ENCODE data around the gene CLASRP.

CLASRP gene

DNA sequence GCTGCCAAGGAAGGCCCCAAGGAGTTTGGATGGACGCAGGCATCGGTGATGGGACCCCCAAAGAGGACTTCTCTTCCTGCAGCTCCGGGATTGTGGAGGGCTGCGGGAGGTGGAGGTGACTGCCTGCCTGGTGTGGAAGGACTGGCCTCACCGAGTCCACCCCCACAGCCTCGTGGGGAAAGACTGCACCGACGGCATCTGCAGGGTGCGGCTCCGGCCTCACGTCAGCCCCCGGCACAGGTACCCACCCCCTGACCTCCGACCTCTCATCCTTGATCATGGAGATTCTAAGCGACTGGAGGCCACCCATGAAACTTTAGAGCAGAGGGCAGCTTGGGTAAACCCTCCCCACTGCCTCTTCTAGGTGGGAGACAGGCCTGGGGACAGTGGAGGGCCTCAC is 16.9 kb upstream of the CLASRP start:
- no CpG with 5 or more reads among the region's 14 CpGs for WGBS (ENCODE audit: insufficient coverage, insufficient read length)
- Histone ChIP-seq H3K4me1 (ENCODE audit: control insufficient read depth, insufficient read depth, low read length) (no peaks in the 10 kb centered on the region), H3K9me3 (ENCODE audit: control insufficient read depth, insufficient read depth, low read length) (no peaks in the 10 kb centered on the region), H3K27me3 (ENCODE audit: control insufficient read depth, insufficient read depth, low read length) (no peaks in the 10 kb centered on the region), H3K27ac (ENCODE audit: low read length) (no peak overlapping the region), H3K4me3 (ENCODE audit: low read length) (no peak overlapping the region), H3K36me3 (ENCODE audit: control insufficient read depth, insufficient read depth, low read length) (no peaks in the 10 kb centered on the region; the same call in 1 of the 2 replicates)
- no peak for DNase-seq (ENCODE audit: low read depth, low spot score)

DNA sequence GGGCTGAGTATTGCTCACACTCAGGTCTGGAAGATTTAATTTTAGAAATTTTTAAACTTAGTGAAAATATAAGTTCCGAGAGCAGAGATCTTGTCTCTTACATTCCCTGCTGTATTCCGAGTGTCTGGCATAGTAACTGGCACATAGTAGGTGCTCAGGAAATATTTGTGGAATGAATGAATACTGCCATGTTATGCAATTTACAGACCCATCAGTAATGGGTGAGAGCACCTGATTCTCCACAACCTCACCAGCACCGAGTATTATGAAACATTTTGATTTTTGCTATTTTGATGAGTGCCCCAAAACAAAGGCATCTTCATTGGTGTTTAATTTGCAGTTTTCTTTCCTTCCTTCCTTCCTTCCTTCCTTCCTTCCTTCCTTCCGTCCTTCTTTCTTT is 15.8 kb upstream of the CLASRP start:
- Histone ChIP-seq H3K9me3 (ENCODE audit: control insufficient read depth, insufficient read depth, low read length) (no peaks in the 10 kb centered on the region), H3K4me1 (ENCODE audit: control insufficient read depth, insufficient read depth, low read length) (no peaks in the 10 kb centered on the region), H3K36me3 (ENCODE audit: control insufficient read depth, insufficient read depth, low read length) (no peaks in the 10 kb centered on the region; the same call in 1 of the 2 replicates), H3K4me3 (ENCODE audit: low read length) (no peak overlapping the region), H3K27me3 (ENCODE audit: control insufficient read depth, insufficient read depth, low read length) (no peaks in the 10 kb centered on the region), H3K27ac (ENCODE audit: low read length) (no peak overlapping the region)
- WGBS (ENCODE audit: insufficient coverage, insufficient read length) = no CpG with 5 or more reads among the region's 4 CpGs
- DNase-seq (ENCODE audit: low read depth, low spot score) = no peak

DNA sequence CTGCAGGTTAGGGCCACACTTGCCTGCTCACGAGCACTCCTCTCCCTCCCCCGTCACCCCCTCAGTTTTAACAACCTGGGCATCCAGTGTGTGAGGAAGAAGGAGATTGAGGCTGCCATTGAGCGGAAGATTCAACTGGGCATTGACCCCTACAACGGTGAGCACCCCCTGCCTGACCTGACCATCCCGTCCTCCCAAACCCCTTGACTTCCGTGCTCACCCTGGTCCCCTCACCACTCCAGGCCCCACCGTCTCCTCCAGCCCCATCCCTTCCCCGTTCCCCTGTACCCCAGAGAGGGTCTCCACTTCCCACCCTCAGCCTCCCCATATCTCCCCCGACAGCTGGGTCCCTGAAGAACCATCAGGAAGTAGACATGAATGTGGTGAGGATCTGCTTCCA is 13.6 kb upstream of the CLASRP start:
- H3K4me1 ChIP-seq (ENCODE audit: control insufficient read depth, insufficient read depth, low read length) = no peaks in the 10 kb centered on the region
- H3K9me3 ChIP-seq (ENCODE audit: control insufficient read depth, insufficient read depth, low read length) = no peaks in the 10 kb centered on the region
- no CpG with 5 or more reads among the region's 9 CpGs for WGBS (ENCODE audit: insufficient coverage, insufficient read length)
- no peaks in the 10 kb centered on the region for H3K27me3 ChIP-seq (ENCODE audit: control insufficient read depth, insufficient read depth, low read length)
- H3K4me3 ChIP-seq (ENCODE audit: low read length) = no peak overlapping the region
- DNase-seq (ENCODE audit: low read depth, low spot score) = no peak
- no peaks in the 10 kb centered on the region; the same call in 1 of the 2 replicates for H3K36me3 ChIP-seq (ENCODE audit: control insufficient read depth, insufficient read depth, low read length)
- H3K27ac ChIP-seq (ENCODE audit: low read length) = no peak overlapping the region

DNA sequence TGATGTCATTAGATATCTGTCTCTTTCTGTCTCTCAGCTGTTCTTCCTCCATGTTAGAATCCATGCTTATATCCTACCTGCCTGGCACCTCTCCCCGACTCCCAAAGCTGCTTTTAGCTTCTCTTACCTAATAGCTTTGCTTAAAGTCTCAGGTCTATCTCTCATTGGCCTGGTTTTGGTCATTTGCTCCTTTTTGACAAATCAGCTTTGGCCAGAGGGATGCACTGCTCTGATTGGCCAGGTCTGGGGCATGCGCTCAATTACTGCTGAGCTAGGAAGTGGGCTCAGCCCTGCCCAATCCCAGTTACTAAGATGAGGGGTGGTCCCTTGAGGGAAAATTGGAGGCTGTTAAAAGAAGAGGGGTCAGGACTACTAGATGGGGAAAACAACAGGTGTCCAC is 11.5 kb upstream of the CLASRP start:
- no CpG with 5 or more reads among the region's 2 CpGs for WGBS (ENCODE audit: insufficient coverage, insufficient read length)
- Histone ChIP-seq H3K27ac (ENCODE audit: low read length) (no peak overlapping the region), H3K9me3 (ENCODE audit: control insufficient read depth, insufficient read depth, low read length) (no peaks in the 10 kb centered on the region), H3K4me3 (ENCODE audit: low read length) (no peak overlapping the region), H3K4me1 (ENCODE audit: control insufficient read depth, insufficient read depth, low read length) (no peaks in the 10 kb centered on the region), H3K36me3 (ENCODE audit: control insufficient read depth, insufficient read depth, low read length) (no peaks in the 10 kb centered on the region), H3K27me3 (ENCODE audit: control insufficient read depth, insufficient read depth, low read length) (no peaks in the 10 kb centered on the region)
- no peak for DNase-seq (ENCODE audit: low read depth, low spot score)

DNA sequence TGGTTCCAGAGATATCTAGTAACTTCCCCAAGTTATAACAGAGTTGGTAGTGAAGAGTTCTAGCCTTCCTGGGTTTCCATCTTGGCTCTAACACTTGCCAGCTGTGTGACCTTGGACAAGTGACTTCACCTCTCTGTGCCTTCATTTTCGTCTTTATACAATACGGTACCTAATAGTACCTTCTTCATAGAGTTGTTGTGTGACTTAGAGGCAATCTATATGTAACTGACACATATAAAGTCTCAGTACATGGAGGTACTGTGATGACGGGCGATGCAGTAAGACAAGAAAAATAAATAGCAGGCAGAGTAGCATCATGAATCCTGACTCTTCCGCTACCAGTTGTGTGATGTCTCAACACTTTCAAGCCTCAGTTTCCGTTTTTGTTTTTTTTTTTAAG is 8.0 kb upstream of the CLASRP start:
- no CpG with 5 or more reads among the region's 6 CpGs for WGBS (ENCODE audit: insufficient coverage, insufficient read length)
- DNase-seq (ENCODE audit: low read depth, low spot score) = no peak
- H3K36me3 ChIP-seq (ENCODE audit: control insufficient read depth, insufficient read depth, low read length) = peaks cover 4% of the 10 kb centered on the region; the same call in 1 of the 2 replicates

DNA sequence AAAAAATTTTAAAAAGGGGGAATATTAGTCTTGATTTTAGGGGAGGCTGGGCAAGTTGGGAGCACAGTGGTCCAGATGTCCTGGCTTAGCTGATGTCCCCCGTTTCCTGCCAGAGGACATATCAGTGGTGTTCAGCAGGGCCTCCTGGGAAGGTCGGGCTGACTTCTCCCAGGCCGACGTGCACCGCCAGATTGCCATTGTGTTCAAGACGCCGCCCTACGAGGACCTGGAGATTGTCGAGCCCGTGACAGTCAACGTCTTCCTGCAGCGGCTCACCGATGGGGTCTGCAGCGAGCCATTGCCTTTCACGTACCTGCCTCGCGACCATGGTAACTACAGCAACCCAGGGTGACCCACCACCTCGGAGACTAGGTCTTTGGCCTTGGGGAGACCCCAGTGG is 6.4 kb upstream of the CLASRP start:
- no peak for DNase-seq (ENCODE audit: low read depth, low spot score)
- WGBS (ENCODE audit: insufficient coverage, insufficient read length) = no CpG with 5 or more reads among the region's 18 CpGs
- Histone ChIP-seq H3K27ac (ENCODE audit: low read length) (no peak overlapping the region), H3K27me3 (ENCODE audit: control insufficient read depth, insufficient read depth, low read length) (no peaks in the 10 kb centered on the region), H3K4me3 (ENCODE audit: low read length) (no peak overlapping the region), H3K4me1 (ENCODE audit: control insufficient read depth, insufficient read depth, low read length) (no peaks in the 10 kb centered on the region), H3K9me3 (ENCODE audit: control insufficient read depth, insufficient read depth, low read length) (no peaks in the 10 kb centered on the region), H3K36me3 (ENCODE audit: control insufficient read depth, insufficient read depth, low read length) (peaks cover 4% of the 10 kb centered on the region; the same call in 1 of the 2 replicates)

More for the DNA sequence above, 8.0 kb upstream of the CLASRP start:
- no peak overlapping the region for H3K4me3 ChIP-seq (ENCODE audit: low read length)
- no peak overlapping the region for H3K27ac ChIP-seq (ENCODE audit: low read length)
- no peaks in the 10 kb centered on the region for H3K27me3 ChIP-seq (ENCODE audit: control insufficient read depth, insufficient read depth, low read length)
- H3K9me3 ChIP-seq (ENCODE audit: control insufficient read depth, insufficient read depth, low read length) = no peaks in the 10 kb centered on the region
- H3K4me1 ChIP-seq (ENCODE audit: control insufficient read depth, insufficient read depth, low read length) = no peaks in the 10 kb centered on the region

DNA sequence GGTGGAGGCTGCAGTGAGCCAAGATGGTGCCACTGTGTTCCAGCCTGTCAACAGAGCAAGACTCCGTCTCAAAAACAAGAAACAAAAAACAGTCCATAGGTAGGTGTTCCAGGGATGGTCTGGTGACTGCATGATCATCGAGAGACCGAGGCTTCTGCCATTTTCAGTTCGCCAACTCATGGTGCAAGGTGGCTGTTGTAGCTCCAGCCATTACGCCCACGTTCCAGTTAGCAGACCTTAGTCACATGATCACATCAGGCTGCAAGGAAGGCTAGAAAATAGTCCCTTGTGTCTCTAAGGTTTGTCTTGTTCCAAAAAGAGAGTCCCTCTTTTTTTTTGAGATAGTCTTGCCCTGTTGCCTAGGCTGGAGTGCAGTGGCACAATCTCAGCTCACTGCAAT is 3.1 kb upstream of the CLASRP start:
- Histone ChIP-seq H3K9me3 (ENCODE audit: control insufficient read depth, insufficient read depth, low read length) (no peaks in the 10 kb centered on the region), H3K27ac (ENCODE audit: low read length) (no peak overlapping the region), H3K4me3 (ENCODE audit: low read length) (no peak overlapping the region), H3K4me1 (ENCODE audit: control insufficient read depth, insufficient read depth, low read length) (no peaks in the 10 kb centered on the region), H3K27me3 (ENCODE audit: control insufficient read depth, insufficient read depth, low read length) (no peaks in the 10 kb centered on the region), H3K36me3 (ENCODE audit: control insufficient read depth, insufficient read depth, low read length) (peaks cover 4% of the 10 kb centered on the region; the same call in 1 of the 2 replicates)
- no CpG with 5 or more reads among the region's 6 CpGs for WGBS (ENCODE audit: insufficient coverage, insufficient read length)
- no peak for DNase-seq (ENCODE audit: low read depth, low spot score)

DNA sequence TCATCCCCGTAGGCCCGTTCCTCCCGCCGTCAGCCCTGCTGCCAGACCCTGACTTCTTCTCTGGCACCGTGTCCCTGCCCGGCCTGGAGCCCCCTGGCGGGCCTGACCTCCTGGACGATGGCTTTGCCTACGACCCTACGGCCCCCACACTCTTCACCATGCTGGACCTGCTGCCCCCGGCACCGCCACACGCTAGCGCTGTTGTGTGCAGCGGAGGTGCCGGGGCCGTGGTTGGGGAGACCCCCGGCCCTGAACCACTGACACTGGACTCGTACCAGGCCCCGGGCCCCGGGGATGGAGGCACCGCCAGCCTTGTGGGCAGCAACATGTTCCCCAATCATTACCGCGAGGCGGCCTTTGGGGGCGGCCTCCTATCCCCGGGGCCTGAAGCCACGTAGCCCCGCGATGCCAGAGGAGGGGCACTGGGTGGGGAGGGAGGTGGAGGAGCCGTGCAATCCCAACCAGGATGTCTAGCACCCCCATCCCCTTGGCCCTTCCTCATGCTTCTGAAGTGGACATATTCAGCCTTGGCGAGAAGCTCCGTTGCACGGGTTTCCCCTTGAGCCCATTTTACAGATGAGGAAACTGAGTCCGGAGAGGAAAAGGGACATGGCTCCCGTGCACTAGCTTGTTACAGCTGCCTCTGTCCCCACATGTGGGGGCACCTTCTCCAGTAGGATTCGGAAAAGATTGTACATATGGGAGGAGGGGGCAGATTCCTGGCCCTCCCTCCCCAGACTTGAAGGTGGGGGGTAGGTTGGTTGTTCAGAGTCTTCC is 1.3 kb upstream of the CLASRP start:
- no CpG with 5 or more reads among the region's 37 CpGs for WGBS (ENCODE audit: insufficient coverage, insufficient read length)
- Histone ChIP-seq H3K36me3 (ENCODE audit: control insufficient read depth, insufficient read depth, low read length) (peaks cover 10% of the 10 kb centered on the region), H3K27ac (ENCODE audit: low read length) (no peak overlapping the region)

DNA sequence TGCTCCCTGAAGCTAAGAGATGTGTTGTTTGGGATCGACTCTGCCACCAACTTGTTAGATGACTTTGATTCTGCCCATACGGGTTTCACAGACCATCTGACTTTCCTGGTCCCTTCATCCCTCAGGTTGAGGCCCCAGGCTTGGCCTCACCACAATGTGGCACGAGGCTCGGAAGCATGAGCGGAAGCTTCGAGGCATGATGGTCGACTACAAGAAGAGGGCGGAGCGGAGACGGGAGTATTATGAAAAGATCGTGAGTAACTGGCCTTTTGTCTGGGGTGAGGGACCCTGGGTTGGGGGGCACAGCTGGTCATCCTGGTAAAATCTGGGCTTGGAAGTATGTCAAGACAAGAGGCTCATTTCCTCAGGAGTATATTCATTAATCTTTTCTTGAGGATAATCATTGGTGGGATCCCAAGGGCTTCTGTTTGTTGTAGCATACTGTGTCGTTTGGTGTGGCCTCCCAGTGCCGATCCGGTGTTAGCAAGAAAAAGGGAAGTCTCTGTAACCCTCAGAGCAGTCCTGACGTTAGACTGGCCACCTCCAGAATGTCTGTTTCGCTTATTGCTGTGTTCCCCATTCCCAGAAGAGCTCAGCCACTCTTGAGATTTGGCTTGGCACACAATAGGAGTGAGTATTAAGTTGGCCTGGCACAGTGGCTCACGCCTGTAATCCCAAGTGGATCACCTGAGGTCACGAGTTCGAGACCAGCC is 1.4 kb downstream of the CLASRP start:
- Histone ChIP-seq H3K27ac (ENCODE audit: low read length) (no peak overlapping the region), H3K4me1 (ENCODE audit: control insufficient read depth, insufficient read depth, low read length) (no peaks in the 10 kb centered on the region), H3K9me3 (ENCODE audit: control insufficient read depth, insufficient read depth, low read length) (no peaks in the 10 kb centered on the region), H3K27me3 (ENCODE audit: control insufficient read depth, insufficient read depth, low read length) (no peaks in the 10 kb centered on the region), H3K36me3 (ENCODE audit: control insufficient read depth, insufficient read depth, low read length) (peaks cover 15% of the 10 kb centered on the region), H3K4me3 (ENCODE audit: low read length) (no peak overlapping the region)
- 100% methylated on average over 7 of the region's 19 CpGs for WGBS (ENCODE audit: insufficient coverage, insufficient read length)
- DNase-seq (ENCODE audit: low read depth, low spot score) = no peak

More for the DNA sequence above, 1.3 kb upstream of the CLASRP start:
- no peak overlapping the region for H3K4me3 ChIP-seq (ENCODE audit: low read length)
- H3K9me3 ChIP-seq (ENCODE audit: control insufficient read depth, insufficient read depth, low read length) = no peaks in the 10 kb centered on the region
- H3K27me3 ChIP-seq (ENCODE audit: control insufficient read depth, insufficient read depth, low read length) = no peaks in the 10 kb centered on the region
- H3K4me1 ChIP-seq (ENCODE audit: control insufficient read depth, insufficient read depth, low read length) = no peaks in the 10 kb centered on the region
- no peak for DNase-seq (ENCODE audit: low read depth, low spot score)

DNA sequence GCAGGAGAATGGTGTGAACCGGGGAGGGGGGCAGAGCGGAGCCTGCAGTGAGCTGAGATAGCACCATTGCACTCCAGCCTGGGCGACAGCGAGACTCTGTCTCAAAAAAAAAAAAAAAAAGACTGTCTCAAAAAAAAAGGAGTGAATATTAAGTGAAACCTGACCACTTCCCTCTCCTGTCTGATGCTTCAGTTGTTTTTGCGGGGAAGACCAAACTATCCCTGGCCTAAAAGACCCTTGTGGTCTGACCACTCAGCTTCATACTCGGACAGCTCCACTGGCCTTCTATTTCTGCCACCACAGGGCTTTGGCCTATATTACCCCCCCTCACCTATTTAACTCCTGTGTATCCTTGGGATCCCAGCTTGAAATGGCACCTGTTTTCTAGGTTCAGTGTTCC is 2.3 kb downstream of the CLASRP start:
- no peak overlapping the region for H3K27ac ChIP-seq (ENCODE audit: low read length)

More for the DNA sequence above, 2.3 kb downstream of the CLASRP start:
- Histone ChIP-seq H3K36me3 (ENCODE audit: control insufficient read depth, insufficient read depth, low read length) (peaks cover 18% of the 10 kb centered on the region), H3K9me3 (ENCODE audit: control insufficient read depth, insufficient read depth, low read length) (no peaks in the 10 kb centered on the region), H3K4me3 (ENCODE audit: low read length) (no peak overlapping the region), H3K27me3 (ENCODE audit: control insufficient read depth, insufficient read depth, low read length) (no peaks in the 10 kb centered on the region), H3K4me1 (ENCODE audit: control insufficient read depth, insufficient read depth, low read length) (no peaks in the 10 kb centered on the region)
- no CpG with 5 or more reads among the region's 6 CpGs for WGBS (ENCODE audit: insufficient coverage, insufficient read length)
- no peak for DNase-seq (ENCODE audit: low read depth, low spot score)
